DMS114 treated with DMSO at 0.1 percent for 48 hours (cell line): ENCODE results near the gene NOL11.
"Not testable (repeated sequence)": the region's sequence is repeated elsewhere in the genome, so short reads cannot be mapped to it uniquely, and the experiment has no call there.

Experiments used
- DNase-seq: peaks from one replicate; lab custom pipeline; 2025; ENCODE audit not compliant: unreplicated experiment; lab: John Stamatoyannopoulos, UW

NOL11 gene

DNA sequence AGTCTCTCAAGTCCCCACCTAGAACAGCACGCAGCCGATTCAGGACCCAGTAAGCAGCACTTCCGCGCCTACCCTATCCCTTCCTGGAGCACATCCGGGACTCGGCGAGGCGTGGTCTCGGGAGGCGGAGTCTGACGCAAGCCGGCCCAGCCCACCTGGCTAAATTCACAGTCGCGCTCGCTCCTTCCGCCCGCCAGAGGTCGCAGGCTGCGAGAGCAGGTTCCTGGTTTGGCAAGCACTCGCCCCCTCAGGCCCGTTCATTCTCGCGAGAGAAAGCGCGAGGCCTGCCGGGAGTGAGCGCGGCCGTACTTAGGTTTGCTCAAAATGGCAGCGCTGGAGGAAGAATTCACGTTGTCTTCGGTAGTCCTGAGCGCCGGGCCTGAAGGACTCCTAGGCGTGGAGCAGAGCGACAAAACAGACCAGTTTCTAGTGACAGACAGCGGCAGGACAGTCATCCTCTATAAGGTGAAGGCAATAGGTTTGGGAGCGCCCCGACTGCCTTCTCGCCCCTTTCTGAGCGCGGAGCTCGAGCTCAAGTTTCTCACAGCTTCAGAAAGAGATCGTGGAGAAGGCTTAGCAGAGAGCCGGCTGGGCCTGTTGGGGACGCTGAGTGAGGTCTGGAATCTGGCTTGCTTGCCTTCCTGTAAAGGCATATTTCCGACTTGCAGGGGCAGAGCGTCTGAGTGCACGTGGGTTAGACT, at the start of gene NOL11:
Gene NOL11, plus strand, starts transcription at position 313 of the 701 bp plus-strand sequence. Its CDS starts 12 bp downstream, at position 325.
- peak; percentile 96 for DNase-seq

DNA sequence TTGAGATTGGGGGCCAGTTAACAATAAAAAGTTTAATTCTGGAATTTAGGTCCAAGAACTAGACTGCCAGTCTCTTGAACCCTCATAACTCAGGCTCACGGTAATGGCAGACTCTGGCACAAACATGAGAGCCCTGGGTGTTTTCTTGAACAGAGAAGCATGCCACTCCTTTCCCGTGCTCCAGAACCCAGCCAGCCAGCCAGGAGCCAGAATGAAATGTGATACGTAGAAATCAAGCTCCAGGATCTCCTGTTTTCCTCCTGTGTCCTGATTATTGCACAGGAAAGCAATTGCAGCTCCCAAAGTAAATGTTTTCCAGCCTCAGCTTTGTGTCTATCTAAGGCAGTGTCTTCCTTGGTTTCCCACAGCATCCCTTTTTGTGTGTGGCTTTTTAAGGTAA, 46.2 kb upstream of the NOL11 start:
- no peak for DNase-seq

GRCh38 chr17:67672592-67673335, 45.0 kb upstream of the NOL11 start:
- DNase-seq: no peak

- DNase-seq: no peak
Measured at GRCh38 chr17:67675481-67675880, 42.3 kb upstream of the NOL11 start.

DNA sequence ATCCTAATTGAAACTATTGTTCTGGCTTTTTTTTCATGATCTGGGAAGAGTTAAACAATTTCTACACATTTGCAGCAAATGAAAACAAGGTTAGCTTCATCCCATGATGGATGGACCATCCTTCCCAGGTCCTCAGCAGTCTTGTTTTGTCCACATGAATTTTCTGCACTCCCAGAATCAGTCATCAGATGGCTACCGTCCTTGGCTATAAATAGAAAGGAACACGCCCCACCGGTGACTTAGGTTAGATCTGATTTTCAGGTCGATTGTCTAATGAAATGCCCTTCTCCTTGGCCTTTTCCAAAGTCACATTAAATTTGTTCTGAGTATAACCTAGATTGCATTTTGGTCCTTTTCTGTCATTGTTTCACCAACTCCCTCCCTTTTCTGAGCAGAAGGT, 41.4 kb upstream of the NOL11 start:
- no peak for DNase-seq

DNA sequence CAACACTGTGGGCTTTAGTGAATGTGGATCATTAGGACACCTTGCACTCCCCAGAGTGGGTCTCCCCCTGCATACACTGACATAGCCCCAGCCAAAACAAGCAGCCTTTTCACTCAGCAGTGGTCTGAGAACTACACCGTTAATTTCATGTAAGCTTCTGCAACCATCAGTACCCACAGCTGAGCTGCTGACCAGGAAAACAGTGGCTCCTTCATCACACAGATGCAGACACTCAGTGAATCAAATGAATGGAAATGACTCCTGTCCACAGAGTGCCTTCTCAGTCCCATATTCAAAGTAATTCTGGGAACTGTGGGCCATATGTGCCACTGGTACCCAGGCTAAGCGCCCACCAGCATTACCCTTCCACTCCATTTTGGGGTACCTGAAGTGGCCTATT, 39.3 kb upstream of the NOL11 start:
- no peak for DNase-seq

- no peak for DNase-seq
Measured at GRCh38 chr17:67679225-67679624, 38.5 kb upstream of the NOL11 start.

GRCh38 chr17:67679721-67680120, 38.0 kb upstream of the NOL11 start:
- no peak for DNase-seq

DNA sequence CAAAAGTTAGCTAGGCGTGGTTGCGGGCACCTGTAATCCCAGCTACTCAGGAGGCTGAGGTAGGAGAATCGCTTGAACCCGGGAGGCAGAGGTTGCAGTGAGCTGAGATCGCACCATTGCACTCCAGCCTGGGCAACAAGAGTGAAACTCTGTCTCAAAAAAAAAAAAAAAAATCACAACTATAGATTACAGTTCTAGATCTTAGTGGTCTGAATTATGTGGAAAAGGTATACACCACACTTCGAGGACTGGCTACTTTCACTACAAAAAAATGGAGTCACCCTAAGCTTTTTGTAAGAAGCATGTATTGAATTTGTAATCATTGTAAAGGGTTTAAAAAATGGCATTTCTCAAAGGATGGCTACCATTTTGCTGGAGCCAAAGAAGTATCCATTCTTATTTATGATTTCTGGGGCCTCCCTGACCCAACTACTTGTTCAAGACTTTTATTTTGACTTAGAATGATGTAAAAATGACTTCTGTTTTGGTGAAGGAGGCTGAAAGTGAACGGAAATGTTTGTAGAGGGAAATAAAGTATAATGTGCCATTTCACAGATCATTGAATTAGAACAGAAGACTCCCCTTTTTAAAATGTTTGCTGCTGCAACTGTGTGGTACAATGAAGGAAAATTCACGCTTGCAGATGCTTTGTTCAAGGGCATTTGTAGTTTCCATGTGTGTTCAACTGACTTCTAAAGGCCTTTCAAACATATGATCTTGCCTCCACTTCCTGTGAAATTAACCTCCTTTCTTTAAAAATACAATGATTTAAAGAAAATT, 37.1 kb upstream of the NOL11 start:
- DNase-seq: no peak

GRCh38 chr17:67682196-67682595, 35.5 kb upstream of the NOL11 start:
- no peak for DNase-seq

DNA sequence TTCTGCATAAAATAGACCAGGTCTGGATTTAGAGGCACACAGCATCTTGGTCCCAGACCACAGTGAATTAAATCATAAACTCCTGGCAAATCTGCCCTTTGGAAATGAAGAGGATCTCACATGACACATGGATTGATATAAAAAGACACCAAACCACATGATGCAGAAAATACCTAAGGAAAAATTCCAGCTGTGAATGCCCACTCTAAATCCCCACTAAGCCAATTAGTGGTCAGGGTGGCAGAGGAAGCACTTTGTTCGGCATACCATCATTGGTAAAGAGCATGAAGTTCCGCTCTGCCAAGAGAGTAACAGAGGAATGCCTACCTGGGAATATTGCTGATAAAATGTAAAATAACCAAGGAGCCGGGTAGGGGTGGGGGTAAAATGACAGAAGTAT, 32.4 kb upstream of the NOL11 start:
- no peak for DNase-seq

DNA sequence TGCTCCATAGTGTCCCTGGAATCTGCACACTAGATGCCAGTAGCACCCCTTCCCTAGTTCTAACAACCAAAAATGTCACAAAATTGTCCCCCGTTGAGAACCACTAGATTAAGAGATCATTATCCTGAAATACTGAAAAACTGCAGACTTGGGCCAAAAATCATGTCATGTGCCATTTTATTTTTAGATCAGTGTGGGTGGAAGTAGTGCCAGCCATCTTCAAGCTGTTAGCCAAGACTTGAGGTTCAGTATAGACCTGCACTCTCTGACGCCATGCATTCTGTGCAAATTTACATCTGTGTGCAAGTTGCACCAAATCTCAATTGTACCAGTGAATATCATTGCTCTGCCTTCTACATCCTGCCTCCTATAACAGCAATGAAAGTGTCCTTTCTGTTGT, 31.5 kb upstream of the NOL11 start:
- DNase-seq: no peak

- DNase-seq: no peak
Measured at GRCh38 chr17:67687511-67687910, 30.2 kb upstream of the NOL11 start.

DNA sequence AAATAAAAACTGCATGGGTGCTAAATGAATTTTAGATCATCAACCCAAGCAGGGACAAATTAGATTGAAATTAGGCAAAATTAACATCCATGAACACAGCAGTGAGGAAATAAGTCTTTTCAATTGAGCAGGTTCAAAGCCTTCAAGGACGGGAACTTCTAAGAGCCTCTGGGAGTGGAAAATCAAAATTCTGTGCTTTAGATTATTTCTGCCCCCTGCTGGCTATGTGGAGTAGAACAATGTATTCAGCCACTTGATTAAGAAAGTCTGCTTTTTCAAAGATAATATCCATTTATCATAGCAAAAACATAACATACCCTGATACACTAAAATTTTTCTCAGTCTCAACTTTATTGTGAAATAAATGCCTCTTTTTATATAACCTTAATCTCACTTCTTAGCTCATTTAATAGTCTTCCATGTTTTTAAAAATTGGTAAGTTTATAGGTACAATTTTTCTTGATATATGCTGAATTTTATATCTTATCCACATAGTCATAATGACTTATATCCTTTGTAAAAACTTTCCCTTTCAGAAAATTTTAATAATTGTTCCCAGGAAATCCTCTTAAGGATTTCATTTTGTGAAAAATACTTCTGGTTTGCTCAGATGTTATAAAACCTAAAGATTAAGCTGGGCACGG, 28.1 kb upstream of the NOL11 start:
- DNase-seq: peak; percentile 48

GRCh38 chr17:67693811-67694210, 23.9 kb upstream of the NOL11 start:
- DNase-seq: no peak

DNA sequence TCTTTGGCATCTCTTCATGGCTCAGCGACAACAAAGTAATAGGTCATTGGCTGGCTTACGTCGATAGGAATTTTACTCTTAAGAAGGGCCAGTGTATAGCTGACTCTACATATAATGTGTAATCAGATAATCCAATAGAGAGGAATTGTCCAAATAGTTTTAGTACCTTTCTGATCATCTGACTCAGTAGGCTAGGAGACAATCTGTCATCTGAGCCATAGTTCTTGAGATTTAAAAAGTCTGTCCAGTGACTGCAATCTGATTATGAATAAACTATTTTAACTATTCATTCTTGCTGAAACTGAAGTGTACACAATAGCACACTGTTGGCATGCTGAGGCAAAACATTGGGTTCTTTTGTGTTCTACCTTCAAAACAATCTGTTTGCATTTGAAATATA, 21.4 kb upstream of the NOL11 start:
- DNase-seq: no peak

- no peak for DNase-seq
Measured at GRCh38 chr17:67696853-67697498, 20.8 kb upstream of the NOL11 start.

DNA sequence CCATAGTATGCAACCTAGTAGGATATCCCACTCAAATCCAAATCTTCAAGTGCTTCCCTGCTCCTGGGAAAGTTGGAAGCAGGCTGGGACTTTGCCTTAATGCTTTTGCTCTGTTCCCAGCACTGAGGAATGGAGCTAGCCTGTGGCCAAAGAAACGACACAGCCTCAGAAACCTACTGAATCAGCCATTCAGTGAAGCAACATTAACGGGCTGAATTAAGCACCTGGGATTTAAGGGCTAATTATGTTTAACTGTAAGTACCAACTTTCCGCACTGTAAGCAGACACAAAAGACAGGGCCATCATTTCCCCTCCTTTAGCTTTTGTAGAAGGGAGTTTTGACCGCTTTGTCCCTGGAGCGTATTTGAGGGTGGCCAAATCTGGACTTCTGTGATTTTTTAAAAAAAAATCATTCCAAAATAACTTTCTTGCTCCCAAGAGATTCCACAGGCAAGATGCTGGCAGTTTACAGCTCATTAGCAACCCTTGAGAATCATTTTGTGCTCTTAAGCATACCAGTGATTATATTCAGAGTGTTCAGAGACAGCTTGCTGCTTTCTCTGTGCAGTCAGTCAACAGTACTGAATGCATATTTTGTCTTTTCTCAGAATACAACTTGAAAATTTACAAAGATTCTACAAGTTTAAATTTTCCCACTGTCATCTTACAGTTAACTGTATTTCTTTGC, 17.6 kb upstream of the NOL11 start:
- no peak for DNase-seq

- no peak for DNase-seq
Measured at GRCh38 chr17:67700725-67701119, 17.0 kb upstream of the NOL11 start.

DNA sequence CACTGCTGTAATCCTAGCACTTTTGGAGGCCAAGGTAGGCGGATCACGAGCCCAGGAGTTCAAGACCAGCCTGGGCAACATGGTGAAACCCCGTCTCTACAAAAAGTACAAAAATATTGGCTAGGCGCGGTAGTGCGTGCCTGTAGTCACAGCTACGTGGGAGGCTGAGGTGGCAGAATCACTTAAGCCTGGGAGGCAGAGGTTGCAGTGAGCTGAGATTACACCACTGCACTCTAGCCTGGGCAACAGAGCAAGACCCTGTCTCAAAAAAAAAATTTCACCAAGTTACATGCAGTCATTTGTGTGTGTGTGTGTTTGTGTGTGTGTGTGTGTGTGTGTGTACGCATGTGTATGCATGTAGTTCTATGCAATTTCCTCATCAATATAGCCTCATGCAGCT, 14.9 kb upstream of the NOL11 start:
- DNase-seq: not testable (repeated sequence)
